HG03342 (cell line): ENCODE measurements around the gene CBX4.
A peak's percentile ranks its signal among the peaks of the same experiment; 100 is the strongest.

ENCODE experiments used
- ATAC-seq: cut with Tn5 transposase; IDR thresholded peaks from one replicate; pipeline ENCODE4 v1.9.1; 2021; ENCODE audit warnings: mild to moderate bottlenecking, moderate library complexity; ENCODE audit not compliant: unreplicated experiment

The CBX4 gene

GRCh38 chr17:79802039-79802735, 37.1 kb downstream of the CBX4 start:
- no peak for ATAC-seq

GRCh38 chr17:79801156-79802038, 37.8 kb downstream of the CBX4 start:
- ATAC-seq, result no peak

DNA sequence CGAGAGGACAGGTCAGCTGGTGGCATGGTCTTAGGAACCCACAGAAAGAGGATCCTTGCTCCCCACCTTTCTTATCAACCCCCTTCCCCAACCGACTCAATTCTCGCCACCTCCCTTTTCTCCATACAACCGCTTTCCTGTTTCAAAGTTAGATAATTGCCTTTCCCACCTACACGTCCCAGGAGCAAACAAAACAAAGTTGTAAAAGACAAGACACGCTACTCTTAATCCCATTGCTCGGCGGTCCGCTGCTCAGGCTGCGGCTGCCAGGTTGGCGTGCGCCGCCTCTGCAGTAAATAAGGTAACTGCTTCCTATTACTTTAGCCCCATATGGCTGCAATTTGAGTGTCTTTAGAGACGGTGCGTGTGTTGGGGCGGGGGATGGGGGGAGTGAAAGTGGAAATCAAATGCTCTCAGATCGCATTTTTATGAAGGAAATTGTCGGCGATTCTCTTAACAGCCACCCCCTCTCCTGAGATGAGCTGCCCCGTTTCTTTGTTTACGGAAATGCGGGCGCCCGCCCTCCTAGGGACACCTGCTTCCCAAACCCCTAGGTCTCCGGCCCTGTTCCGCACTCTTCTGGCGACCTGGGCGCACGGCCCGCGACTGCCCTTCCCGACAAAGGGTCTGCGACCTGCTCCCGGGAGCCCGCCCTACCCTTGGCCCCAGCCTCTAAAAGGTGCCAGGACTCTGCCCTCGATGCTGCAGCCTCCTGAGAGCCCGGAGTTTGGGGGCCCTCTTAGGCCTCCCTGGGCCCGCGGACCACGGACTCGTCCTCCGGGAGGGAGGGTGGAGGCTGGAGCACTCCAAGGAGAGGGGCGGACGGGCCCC, 38.7 kb downstream of the CBX4 start:
- no peak for ATAC-seq

GRCh38 chr17:79799538-79800324, 39.5 kb downstream of the CBX4 start:
- no peak for ATAC-seq

- ATAC-seq, result no peak
Measured at GRCh38 chr17:79799174-79799537, 40.1 kb downstream of the CBX4 start.

DNA sequence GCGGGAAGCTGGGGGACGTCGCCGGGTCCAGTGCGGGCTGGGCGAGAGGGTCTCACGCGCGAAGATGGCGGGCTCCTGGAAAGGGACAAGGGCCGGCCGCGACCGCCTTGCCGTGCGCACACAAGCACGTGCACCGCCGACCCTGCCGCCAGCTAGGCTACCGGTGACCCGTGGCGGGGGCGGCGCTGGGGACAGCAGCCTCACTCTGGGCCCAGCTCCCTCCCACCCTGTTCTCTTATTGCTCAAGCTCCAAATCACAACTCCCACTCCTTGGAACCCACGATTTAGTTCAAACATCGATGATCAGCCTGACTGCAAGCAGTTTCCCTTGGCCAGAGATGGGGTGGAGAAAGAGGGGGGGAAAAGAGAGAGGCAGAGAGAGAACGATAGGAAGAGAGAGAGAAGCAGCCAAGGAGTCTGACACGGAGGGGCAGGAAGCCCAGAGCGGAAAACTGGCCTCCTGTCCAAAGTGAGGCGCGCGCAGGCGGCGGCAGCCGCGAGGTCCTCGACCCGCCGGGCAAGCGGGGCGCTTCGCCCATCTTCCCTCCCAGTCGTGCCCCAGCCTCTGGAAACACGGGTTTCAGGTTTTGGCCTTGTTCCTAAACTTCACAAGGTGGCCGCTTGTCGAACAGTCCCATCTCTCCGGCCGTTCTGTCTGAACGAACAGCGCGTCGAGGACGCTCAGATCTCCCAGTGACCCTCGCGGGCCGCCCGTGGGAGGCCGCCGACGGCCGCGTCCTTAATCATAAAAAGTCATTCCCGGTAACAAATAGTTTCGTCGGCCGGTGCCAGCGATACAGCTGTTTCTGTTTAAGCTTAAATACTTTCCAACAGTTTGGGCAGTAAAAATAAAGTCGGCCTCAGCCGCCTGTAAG, 40.7 kb downstream of the CBX4 start:
- ATAC-seq, result no peak

DNA sequence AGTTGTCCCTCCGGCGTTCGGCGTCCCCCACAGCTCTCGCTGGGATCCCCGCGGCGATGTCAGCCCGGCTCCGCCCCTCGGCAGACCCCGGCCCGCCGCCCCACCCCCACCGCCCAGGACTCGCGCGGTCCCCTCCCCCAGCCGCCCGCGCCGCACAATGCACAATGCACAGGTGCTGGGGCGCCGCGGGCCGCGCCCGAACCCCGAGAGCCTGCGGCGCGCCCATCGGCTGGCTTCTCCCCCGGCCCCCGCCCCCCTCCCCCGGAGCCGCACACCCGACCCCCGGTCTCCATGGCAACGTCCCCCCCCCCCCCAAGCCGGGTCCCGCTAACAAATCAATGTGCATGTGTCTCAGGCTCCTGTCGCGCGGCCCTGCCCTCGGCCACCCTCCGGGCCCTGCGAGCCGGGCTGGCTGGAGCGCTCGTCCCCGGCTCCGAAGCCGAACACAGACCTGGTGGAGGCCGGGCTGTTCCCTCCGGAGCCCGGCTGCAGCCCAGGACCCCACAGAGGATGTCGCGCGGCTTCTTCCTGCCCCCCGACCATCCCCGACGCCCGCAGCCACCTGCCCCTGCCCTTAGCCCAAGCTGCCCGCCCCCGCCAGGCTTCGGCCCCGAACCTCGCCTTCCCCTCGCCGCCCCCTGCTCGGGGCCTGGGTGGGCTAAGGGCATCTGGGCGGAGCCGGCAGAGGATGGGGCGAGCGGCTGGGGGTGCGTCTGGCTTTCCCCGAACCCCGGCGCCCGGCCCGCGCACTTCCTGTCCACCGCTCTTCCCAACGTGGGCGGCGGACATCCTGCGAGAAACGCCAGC, 41.5 kb downstream of the CBX4 start:
- peak; percentile 1 for ATAC-seq

GRCh38 chr17:79796763-79797491, 42.3 kb downstream of the CBX4 start, which contains the start of gene CBX8:
Gene CBX8, minus strand, starts transcription at chr17:79797077. Its CDS starts 79 bp downstream, at chr17:79796998.
- peak; percentile 86 for ATAC-seq

DNA sequence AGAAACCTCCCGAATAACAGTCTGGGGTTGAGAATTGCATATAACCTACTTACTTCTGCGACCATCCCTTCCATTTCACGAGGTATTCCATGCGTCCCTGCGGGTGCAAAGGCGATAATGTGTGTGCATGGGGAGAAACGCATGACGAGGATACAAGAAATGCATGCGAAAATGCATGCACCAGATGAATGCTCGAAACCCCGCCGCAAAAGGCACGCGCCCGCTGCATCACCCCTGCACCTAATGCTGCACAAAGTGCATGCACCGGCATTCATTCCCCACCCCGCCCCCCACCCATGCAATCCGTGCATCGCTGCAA, 42.8 kb downstream of the CBX4 start:
- no peak for ATAC-seq

GRCh38 chr17:79795795-79796443, 43.3 kb downstream of the CBX4 start:
- ATAC-seq, result no peak

DNA sequence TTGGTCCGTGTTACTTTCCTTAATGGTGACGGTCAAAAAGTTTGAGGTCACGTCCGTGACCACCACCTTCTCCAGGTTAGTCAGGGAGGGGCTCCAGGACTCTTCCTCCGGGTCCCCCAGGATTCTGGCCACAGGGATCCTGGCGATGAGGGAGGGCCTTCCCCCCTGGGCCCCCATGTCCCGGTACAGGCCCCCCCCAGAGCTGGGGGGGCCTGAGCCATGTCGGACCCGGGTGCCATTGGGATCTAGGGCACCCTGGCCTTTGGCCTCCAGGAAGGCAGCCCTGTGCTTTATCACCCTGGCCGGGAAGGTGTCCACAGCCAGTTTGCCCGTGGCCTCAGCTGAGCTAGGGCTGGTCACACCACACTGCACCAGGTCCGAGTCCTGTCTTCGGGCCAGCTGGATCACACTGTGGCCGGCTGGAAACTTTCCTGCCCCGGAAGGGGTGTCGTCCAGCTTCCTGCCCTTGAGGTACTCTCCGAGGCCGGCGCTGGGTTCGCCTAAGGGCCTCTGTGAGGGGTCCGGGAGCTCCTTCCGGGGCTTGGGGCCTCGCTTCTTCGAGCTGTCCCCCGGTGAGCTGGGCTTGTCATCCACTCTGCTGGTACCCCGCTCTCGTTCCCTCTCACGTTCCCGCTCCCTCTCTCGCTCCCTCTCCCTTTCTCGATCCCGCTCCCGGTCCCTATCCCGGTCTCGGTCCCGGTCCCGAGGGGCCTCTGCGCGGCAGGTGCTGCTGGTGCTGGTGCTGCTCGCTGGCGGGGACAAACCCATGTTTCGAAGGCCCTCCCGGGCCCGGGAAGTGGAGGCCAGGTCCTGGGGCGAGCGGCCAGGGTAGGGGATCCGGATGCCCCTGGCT, 44.4 kb downstream of the CBX4 start:
- no peak for ATAC-seq

GRCh38 chr17:79793924-79794304, 45.3 kb downstream of the CBX4 start:
- no peak for ATAC-seq

GRCh38 chr17:79792984-79793923, 46.0 kb downstream of the CBX4 start:
- ATAC-seq, result no peak

DNA sequence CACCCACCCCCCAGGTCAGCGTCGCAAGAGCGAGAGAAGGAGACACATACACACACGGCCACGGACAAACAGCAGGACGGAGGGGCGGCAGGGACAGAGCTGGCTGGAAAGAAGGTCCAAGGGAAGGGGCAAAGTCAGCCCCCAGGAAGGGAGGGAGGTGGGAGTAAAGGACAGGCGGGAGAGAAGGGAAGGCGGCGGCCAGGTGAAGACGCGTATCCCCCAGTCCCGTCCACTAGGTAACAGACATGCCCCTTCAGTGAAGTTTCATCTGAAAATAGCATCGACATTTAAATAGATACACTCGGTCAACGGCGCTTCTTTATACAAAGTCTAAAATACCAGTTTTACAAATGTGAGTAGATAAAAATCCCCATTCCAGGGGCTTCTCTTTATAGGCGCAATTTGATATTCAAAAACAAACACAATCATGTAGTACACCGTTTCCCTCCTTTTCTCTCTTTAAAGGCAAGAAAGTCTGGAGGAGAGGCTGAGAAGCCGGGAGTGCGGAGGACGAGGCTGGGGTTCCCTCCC, 46.8 kb downstream of the CBX4 start:
- ATAC-seq, result no peak

DNA sequence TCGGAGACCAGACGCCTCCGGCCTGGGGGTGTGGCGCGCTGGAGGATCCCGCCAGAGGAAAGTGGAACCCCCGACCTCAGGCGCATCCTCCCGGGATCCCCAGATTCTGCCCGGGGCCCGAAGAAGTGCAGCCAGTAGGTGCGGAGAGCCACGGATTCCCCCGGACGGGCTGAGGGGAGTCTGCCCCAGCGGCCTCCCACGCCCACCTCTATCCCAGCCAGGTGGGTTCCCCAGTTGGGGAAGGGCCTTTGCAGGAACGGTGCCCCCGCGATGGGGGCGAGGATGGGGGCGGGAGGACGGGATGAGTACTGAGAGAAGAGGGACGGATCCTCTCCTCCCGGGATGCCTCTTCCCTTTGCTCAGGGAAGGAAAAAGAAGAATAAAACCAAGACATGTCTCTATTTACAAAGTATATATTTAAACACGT, 47.5 kb downstream of the CBX4 start:
- ATAC-seq, result no peak
